ENCODE results near the gene KITLG.

Gene KITLG

DNA sequence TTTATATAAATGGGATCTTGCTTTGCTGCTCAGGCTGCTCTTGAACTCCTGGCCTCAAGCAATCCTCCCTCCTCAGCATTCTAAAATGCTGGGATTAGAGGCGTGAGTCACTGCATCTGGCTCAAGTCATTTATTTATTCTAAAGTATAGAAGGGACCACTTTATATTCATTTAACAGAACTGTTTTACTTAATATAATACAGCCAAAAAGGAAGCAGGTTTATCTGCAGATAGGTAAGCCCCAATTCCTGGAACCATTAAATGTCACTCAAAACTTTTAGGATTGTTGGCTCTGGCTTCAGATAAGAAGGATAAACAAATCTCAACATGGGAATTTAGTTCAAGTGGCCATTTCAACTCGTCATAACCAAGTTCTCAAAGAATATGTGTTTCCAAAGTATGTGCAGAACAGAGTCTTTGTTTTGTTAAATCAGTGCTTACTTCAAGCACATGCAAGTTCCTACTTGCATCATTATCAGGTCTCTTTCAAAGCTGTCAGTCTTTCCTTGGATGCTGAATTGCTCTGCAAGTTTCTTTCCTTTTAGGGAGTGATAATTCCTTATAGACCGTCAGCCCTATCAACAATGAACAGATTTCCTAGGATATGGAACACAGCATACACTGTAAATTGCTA is 60.4 kb downstream of the KITLG start:
- no peak for DNase-seq (ENCODE audit: extremely low read depth, insufficient read length)
- Histone ChIP-seq H3K36me3 (ENCODE audit: control insufficient read depth, insufficient read depth, low read length) (no peaks in the 10 kb centered on the region), H3K4me3 (replicated peaks; ENCODE audit: low read depth, low read length) (no peak overlapping the region), H3K27me3 (replicated peaks; ENCODE audit: control insufficient read depth, insufficient read depth, low read length) (no peaks in the 10 kb centered on the region)
- TF ChIP-seq, protein P1, sequence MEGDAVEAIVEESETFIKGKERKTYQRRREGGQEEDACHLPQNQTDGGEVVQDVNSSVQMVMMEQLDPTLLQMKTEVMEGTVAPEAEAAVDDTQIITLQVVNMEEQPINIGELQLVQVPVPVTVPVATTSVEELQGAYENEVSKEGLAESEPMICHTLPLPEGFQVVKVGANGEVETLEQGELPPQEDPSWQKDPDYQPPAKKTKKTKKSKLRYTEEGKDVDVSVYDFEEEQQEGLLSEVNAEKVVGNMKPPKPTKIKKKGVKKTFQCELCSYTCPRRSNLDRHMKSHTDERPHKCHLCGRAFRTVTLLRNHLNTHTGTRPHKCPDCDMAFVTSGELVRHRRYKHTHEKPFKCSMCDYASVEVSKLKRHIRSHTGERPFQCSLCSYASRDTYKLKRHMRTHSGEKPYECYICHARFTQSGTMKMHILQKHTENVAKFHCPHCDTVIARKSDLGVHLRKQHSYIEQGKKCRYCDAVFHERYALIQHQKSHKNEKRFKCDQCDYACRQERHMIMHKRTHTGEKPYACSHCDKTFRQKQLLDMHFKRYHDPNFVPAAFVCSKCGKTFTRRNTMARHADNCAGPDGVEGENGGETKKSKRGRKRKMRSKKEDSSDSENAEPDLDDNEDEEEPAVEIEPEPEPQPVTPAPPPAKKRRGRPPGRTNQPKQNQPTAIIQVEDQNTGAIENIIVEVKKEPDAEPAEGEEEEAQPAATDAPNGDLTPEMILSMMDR (IDR thresholded peaks at IDR 0.05; ENCODE audit: insufficient read depth, low read length, poor library complexity, severe bottlenecking) = no peak

DNA sequence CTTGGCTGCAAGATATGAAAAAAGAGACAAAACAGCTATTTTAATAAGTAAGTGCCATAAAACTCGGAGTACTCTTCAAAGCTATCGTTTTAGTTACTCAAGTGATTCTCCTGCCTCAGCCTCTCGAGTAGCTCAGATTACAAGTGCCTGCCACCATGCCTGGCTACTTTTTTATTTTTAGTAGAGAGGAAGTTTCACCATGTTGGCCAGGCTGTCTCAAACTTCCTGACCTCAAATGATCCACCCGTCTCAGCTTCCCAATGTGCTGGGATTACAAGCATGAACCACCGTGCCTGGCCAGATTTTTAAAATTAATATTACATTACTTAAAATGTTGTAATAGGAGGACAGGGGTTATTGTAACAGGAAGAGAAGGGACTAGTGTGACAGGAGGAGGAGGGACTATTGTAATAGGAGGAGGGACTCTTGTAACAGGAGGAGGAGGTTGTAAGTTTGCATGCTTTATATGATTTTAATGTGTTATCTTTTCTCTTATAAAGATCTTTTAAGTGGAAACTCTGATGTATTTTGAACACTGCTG is 61.3 kb downstream of the KITLG start:
- Histone ChIP-seq H3K36me3 (ENCODE audit: control insufficient read depth, insufficient read depth, low read length) (no peaks in the 10 kb centered on the region), H3K4me3 (replicated peaks; ENCODE audit: low read depth, low read length) (no peak overlapping the region), H3K27me3 (replicated peaks; ENCODE audit: control insufficient read depth, insufficient read depth, low read length) (no peaks in the 10 kb centered on the region)
- TF ChIP-seq, protein P1 (IDR thresholded peaks at IDR 0.05; ENCODE audit: insufficient read depth, low read length, poor library complexity, severe bottlenecking) = no peak
- no peak for DNase-seq (ENCODE audit: extremely low read depth, insufficient read length)

DNA sequence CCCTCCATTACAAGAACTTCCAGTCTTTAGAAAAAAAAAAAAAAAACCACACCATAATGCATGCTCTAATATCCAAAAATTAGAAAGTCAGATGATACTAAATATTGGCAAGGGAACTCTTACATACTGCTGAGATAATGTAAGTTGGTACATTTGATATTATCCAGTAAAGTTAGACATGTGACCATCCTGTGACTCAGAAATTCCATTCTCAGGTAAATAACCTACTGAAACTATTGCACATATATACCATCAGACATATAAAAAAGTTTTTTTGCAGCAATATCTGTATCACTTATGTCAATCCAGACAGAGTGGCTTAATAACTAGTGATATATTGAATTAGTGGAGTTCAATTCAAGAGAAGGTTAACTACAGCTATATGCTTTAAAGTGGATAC is 63.5 kb downstream of the KITLG start:
- H3K27me3 ChIP-seq (replicated peaks; ENCODE audit: control insufficient read depth, insufficient read depth, low read length) = no peaks in the 10 kb centered on the region
- no peak overlapping the region for H3K4me3 ChIP-seq (replicated peaks; ENCODE audit: low read depth, low read length)
- no peaks in the 10 kb centered on the region for H3K36me3 ChIP-seq (ENCODE audit: control insufficient read depth, insufficient read depth, low read length)
- DNase-seq (ENCODE audit: extremely low read depth, insufficient read length) = no peak
- TF ChIP-seq, protein P1 (IDR thresholded peaks at IDR 0.05; ENCODE audit: insufficient read depth, low read length, poor library complexity, severe bottlenecking) = no peak

DNA sequence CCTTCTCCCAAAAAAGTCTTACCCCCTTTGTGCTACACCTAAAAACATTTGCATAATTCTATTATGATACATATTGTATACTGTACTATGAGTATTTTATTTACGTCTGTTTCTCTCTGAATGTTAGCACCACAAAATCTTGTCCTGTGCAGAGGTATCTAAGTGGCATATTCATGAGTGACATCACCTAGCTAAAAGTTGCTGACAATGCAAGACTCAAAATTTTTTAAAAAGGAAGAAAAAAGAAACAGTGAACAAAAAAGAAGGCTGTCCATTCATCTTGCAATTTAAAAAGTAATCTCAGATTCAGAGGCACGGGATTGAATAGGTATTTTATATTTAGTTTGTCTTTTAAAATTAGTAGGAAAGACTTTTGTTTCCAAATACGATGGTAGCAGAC is 69.4 kb downstream of the KITLG start:
- no peak for DNase-seq (ENCODE audit: extremely low read depth, insufficient read length)
- H3K27me3 ChIP-seq (replicated peaks; ENCODE audit: control insufficient read depth, insufficient read depth, low read length) = no peaks in the 10 kb centered on the region
- no peak overlapping the region for H3K4me3 ChIP-seq (replicated peaks; ENCODE audit: low read depth, low read length)
- TF ChIP-seq, protein P1 (IDR thresholded peaks at IDR 0.05; ENCODE audit: insufficient read depth, low read length, poor library complexity, severe bottlenecking) = no peak
- H3K36me3 ChIP-seq (ENCODE audit: control insufficient read depth, insufficient read depth, low read length) = no peaks in the 10 kb centered on the region

DNA sequence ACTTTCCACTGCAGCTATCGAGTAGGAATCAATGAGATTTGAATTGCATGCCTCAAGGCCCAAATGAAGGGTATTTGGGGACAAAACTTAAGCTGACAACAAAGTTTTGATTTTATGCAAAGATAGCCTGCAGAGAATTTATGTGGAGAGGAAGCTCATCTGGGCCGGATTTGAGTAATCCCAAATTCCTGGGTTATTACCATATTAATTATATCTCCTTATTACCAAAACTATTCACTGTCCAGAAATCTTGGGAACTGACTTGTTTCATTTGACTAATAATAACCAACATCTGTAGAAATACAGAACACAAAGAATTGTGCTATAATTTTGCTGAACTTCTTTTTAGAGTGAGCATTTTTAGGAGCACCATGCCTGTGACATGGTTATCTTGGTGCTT is 70.4 kb downstream of the KITLG start:
- DNase-seq (ENCODE audit: extremely low read depth, insufficient read length) = no peak
- H3K36me3 ChIP-seq (ENCODE audit: control insufficient read depth, insufficient read depth, low read length) = no peaks in the 10 kb centered on the region
- TF ChIP-seq, protein P1 (IDR thresholded peaks at IDR 0.05; ENCODE audit: insufficient read depth, low read length, poor library complexity, severe bottlenecking) = no peak
- no peak overlapping the region for H3K4me3 ChIP-seq (replicated peaks; ENCODE audit: low read depth, low read length)
- no peaks in the 10 kb centered on the region for H3K27me3 ChIP-seq (replicated peaks; ENCODE audit: control insufficient read depth, insufficient read depth, low read length)
